Kidney (tissue), 14 donors: ENCODE results near the gene MINDY4. TPM values are rescaled to one million over a fixed set of nuclear protein-coding genes. Genes with fewer than 3 reads are reported as not detected.

Experiments used
- DNase-seq, 5 donors: peaks; one replicate each; pipeline ENCODE4 v3.0.0-alpha.2; 2013 to 2020
- FAIRE-seq: peaks from 2 replicates; lab custom pipeline; 2012; peaks lifted over from hg19 to GRCh38; lab: Jason Lieb, UNC
- H3K27ac ChIP-seq, 2 donors: one replicate each; pipeline ENCODE4 v1.7.0; 2013; ENCODE audit warnings: low read depth in 2 of 2, low read length in 2 of 2, inconsistent platforms in 1 of 2
- H3K27me3 ChIP-seq: one replicate; pipeline ENCODE4 v1.7.1; 2013; ENCODE audit warnings: low read length, inconsistent platforms; ENCODE audit not compliant: control insufficient read depth, insufficient read depth
- H3K36me3 ChIP-seq, 3 donors: one replicate each; pipeline versions ENCODE4 v1.7.0 to v1.7.1; 2013; ENCODE audit warnings: low read length in 3 of 3, control low read depth in 1 of 3, inconsistent platforms in 1 of 3; ENCODE audit not compliant: insufficient read depth in 3 of 3, control insufficient read depth in 2 of 3
- H3K4me1 ChIP-seq, 3 donors: one replicate each; pipeline versions ENCODE4 v1.7.0 to v1.7.1; 2013; ENCODE audit warnings: low read length in 3 of 3, inconsistent platforms in 1 of 3, low read depth in 1 of 3; ENCODE audit not compliant: control insufficient read depth in 2 of 3, insufficient read depth in 2 of 3
- H3K4me3 ChIP-seq, 3 donors: one replicate each; pipeline versions ENCODE4 v1.7.0 to v1.8.1; 2013; ENCODE audit warnings: low read length in 3 of 3, control low read depth in 1 of 3, inconsistent platforms in 1 of 3
- H3K9ac ChIP-seq, 3 donors: one replicate each; pipeline versions ENCODE4 v1.7.0 to v1.7.1; 2013; ENCODE audit warnings: low read length in 3 of 3, control low read depth in 1 of 3, inconsistent platforms in 1 of 3
- H3K9me3 ChIP-seq, 3 donors: one replicate each; pipeline versions ENCODE4 v1.7.0 to v1.7.1; 2013; ENCODE audit warnings: low read length in 3 of 3, control low read depth in 1 of 3, inconsistent platforms in 1 of 3; ENCODE audit not compliant: control insufficient read depth in 2 of 3, insufficient read depth in 1 of 3
- CTCF ChIP-seq: IDR thresholded peaks from 3 replicates; pipeline ENCODE4 v1.5.1; 2012; ENCODE audit warnings: mild to moderate bottlenecking, moderate library complexity, borderline replicate concordance; ENCODE audit not compliant: insufficient read depth; ENCODE audit errors: extremely low read depth
- intact Hi-C: fragments of 100-400 bp; cut with DNase I; formaldehyde crosslinking; loops from one replicate; pipeline ENCODE4 v1.11.1; 2022
- polyA plus RNA-seq: library from polyadenylated mRNA; stranded (reverse); fragments of 350-450 nt; fragmentation: Illumina TruSeq; extraction: RNeasy Lipid Tissue Mini Kit (QIAGEN cat#74804); gene quantifications from one replicate; pipeline ENCODE4 v1.2.3, GENCODE V29; 2014; ENCODE audit warnings: low read depth, low replicate concordance; ENCODE audit not compliant: insufficient read depth
- total RNA-seq: library from RNA; stranded (reverse); fragmentation: NEBNext Ultra II Directional; extraction: Animal tissue kit (Norgen Biotek cat#: 25700); gene quantifications from one replicate; pipeline ENCODE4 v1.2.1, GENCODE V29; 2021
- donor health status: control.
- donor health status: control.
- donor health status: control.
- donor health status: control.
- donor health status: control.
- donor health status: DM: yes; HTN: yes; CAD: no.
- donor health status: Normal renal cell carcinoma (clear cell type).

MINDY4 gene
- total and polyA plus RNA-seq, 2 donors from 2014 or later: 5.3 to 15.3 TPM

GRCh38 chr7:30772984-30773383 is 1.8 kb downstream of the MINDY4 start:
- DNase-seq: no peak

GRCh38 chr7:30775992-30776391 is 4.8 kb downstream of the MINDY4 start:
- Histone ChIP-seq H3K4me3 (no peak overlapping the region), H3K9me3 (no peaks in the 10 kb centered on the region), H3K27ac (no peak overlapping the region), H3K4me1 (peaks cover 0 to 10% (median 5%) of the 10 kb centered on the region in 3 donors), H3K36me3 (peaks cover 0 to 9% (median 0%) of the 10 kb centered on the region in 3 donors), H3K27me3 (no peaks in the 10 kb centered on the region), H3K9ac (no peak overlapping the region)
- no peak for DNase-seq
- TF ChIP-seq CTCF: no peak
- FAIRE-seq: no peak
- intact Hi-C loops: no loop called here

More at GRCh38 chr7:30772984-30773383, 1.8 kb downstream of the MINDY4 start:
- Histone ChIP-seq H3K27ac (no peak overlapping the region), H3K9me3 (no peaks in the 10 kb centered on the region), H3K36me3 (peaks cover 0 to 2% (median 0%) of the 10 kb centered on the region in 3 donors), H3K4me1 (peaks cover 0 to 17% (median 13%) of the 10 kb centered on the region in 3 donors), H3K27me3 (no peaks in the 10 kb centered on the region), H3K4me3 (no peak overlapping the region), H3K9ac (peak overlapping the region in 1 of 3 donors; percentile 6)
- intact Hi-C loops: no loop called here
- TF ChIP-seq CTCF: no peak
- FAIRE-seq: no peak

GRCh38 chr7:30776971-30777370 is 5.8 kb downstream of the MINDY4 start:
- Histone ChIP-seq H3K27ac (no peak overlapping the region), H3K4me1 (peaks cover 0 to 10% (median 4%) of the 10 kb centered on the region in 3 donors), H3K27me3 (no peaks in the 10 kb centered on the region), H3K9ac (no peak overlapping the region), H3K36me3 (peaks cover 0 to 11% (median 2%) of the 10 kb centered on the region in 3 donors), H3K4me3 (no peak overlapping the region), H3K9me3 (no peaks in the 10 kb centered on the region)
- DNase-seq: no peak
- TF ChIP-seq CTCF: no peak
- intact Hi-C loops: no loop called here
- FAIRE-seq: no peak
